HepG2 (cell line): ENCODE measurements around the gene CPEB2.

Experiments used
- REST ChIP-seq, 2 experiments: IDR thresholded peaks; 2 replicates each; pipeline ENCODE4 v1.6.1; 2011 to 2012; ENCODE audit warnings: low read length in 2 of 2, borderline replicate concordance in 1 of 2, low read depth in 1 of 2, mild to moderate bottlenecking in 1 of 2, moderate library complexity in 1 of 2
- TEAD2 ChIP-seq: sonication (generic); formaldehyde crosslinking; IDR thresholded peaks from 2 replicates; pipeline ENCODE4 v1.9.0; 2021; ENCODE audit warnings: missing genetic modification reagents
- TF ChIP-seq, protein P1 (sequence below): sonication (generic); formaldehyde crosslinking; IDR thresholded peaks from 2 replicates; pipeline ENCODE4 v1.4.0; 2020; ENCODE audit warnings: mild to moderate bottlenecking, missing genetic modification reagents
- TF ChIP-seq, protein P2 (sequence below): sonication (generic); formaldehyde crosslinking; IDR thresholded peaks from 2 replicates; pipeline ENCODE4 v1.5.0; 2020; ENCODE audit warnings: mild to moderate bottlenecking, missing genetic modification reagents, moderate library complexity

DNA sequence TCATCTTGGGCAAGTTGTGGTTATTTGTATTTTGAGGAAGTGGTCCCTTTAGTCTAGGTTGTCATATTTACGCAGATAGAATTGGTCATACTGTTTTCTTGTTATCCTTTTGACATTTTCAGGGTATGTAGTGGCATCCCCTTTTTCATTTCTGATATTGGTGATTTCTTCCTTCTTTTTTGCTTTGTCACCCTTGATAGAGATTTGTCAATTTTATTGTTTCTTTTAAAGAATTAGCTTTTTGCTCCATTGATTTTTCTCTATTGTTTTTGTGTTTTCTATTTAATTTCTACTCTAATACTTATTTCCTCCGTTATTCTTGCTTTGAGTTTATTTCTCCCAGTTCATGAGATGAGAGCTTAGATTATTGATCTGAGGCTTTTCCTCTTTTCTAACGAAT lies 87.7 kb downstream of the CPEB2 start:
- TF ChIP-seq, protein P1, sequence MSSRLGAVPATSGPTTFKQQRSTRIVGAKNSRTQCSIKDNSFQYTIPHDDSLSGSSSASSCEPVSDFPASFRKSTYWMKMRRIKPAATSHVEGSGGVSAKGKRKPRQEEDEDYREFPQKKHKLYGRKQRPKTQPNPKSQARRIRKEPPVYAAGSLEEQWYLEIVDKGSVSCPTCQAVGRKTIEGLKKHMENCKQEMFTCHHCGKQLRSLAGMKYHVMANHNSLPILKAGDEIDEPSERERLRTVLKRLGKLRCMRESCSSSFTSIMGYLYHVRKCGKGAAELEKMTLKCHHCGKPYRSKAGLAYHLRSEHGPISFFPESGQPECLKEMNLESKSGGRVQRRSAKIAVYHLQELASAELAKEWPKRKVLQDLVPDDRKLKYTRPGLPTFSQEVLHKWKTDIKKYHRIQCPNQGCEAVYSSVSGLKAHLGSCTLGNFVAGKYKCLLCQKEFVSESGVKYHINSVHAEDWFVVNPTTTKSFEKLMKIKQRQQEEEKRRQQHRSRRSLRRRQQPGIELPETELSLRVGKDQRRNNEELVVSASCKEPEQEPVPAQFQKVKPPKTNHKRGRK, result no peak
- TF ChIP-seq, protein P2, sequence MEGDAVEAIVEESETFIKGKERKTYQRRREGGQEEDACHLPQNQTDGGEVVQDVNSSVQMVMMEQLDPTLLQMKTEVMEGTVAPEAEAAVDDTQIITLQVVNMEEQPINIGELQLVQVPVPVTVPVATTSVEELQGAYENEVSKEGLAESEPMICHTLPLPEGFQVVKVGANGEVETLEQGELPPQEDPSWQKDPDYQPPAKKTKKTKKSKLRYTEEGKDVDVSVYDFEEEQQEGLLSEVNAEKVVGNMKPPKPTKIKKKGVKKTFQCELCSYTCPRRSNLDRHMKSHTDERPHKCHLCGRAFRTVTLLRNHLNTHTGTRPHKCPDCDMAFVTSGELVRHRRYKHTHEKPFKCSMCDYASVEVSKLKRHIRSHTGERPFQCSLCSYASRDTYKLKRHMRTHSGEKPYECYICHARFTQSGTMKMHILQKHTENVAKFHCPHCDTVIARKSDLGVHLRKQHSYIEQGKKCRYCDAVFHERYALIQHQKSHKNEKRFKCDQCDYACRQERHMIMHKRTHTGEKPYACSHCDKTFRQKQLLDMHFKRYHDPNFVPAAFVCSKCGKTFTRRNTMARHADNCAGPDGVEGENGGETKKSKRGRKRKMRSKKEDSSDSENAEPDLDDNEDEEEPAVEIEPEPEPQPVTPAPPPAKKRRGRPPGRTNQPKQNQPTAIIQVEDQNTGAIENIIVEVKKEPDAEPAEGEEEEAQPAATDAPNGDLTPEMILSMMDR, result no peak
- TF ChIP-seq TEAD2 (CRISPR knock-in tag) (no peak), REST (IDR thresholded peaks at IDR 0.05; ENCODE audit: borderline replicate concordance in 1 of 2, low read depth in 1 of 2, low read length in 2 of 2) (no peak)
